Caco-2 (cell line): ENCODE data around the gene TMEM132C. TPM values are rescaled to one million over a fixed set of nuclear protein-coding genes. Genes with fewer than 3 reads are reported as not detected.

ENCODE experiments used
- BruUV-seq: library from RNA; stranded (reverse); fragments of 400-500 nt; replicated peaks from 2 replicates; lab custom pipeline; 2021; lab: Mats Ljungman, UMichigan
- CTCF ChIA-PET: fragments of 300-600 bp; sonication (Branson Sonifier 250); formaldehyde crosslinking; loops from one replicate; lab custom pipeline; 2022; ENCODE audit warnings: antibody characterized with exemption; lab: Charles Lee
- POLR2A ChIA-PET: fragments of 300-600 bp; sonication (Branson Sonifier 250); formaldehyde crosslinking; loops from one replicate; lab custom pipeline; 2022; ENCODE audit warnings: antibody characterized with exemption; lab: Charles Lee
- DNase-seq, 2 experiments: peaks; one replicate each; pipeline versions ENCODE4 v3.0.0 to v3.0.0-alpha.2; 2020 to 2022
- H3K27me3 ChIP-seq: replicated peaks from 2 replicates; pipeline ENCODE4 v1.6.0; 2011; ENCODE audit warnings: low read length; ENCODE audit not compliant: control insufficient read depth, insufficient read depth
- H3K36me3 ChIP-seq: 2 replicates; pipeline ENCODE4 v1.5.1; 2011; ENCODE audit warnings: low read length; ENCODE audit not compliant: control insufficient read depth, insufficient read depth
- H3K4me1 ChIP-seq: fragments of 250-450 bp; sonication (Bioruptor Pico); 2 replicates; pipeline ENCODE4 v1.5.1; 2020; ENCODE audit warnings: mild to moderate bottlenecking
- H3K4me3 ChIP-seq: 2 replicates; pipeline ENCODE4 v1.5.1; 2011; ENCODE audit warnings: low read depth, mild to moderate bottlenecking, control low read depth, low read length
- H3K9me3 ChIP-seq: fragments of 250-450 bp; sonication (Bioruptor Pico); 2 replicates; pipeline ENCODE4 v1.5.1; 2020; ENCODE audit warnings: mild to moderate bottlenecking, moderate library complexity
- H3K27ac Mint-ChIP-seq: one replicate; pipeline ENCODE4 v1.8.0; 2022; ENCODE audit warnings: mixed read lengths; ENCODE audit not compliant: unreplicated experiment
- H3K27me3 Mint-ChIP-seq: one replicate; pipeline ENCODE4 v1.8.0; 2022; ENCODE audit warnings: mixed read lengths; ENCODE audit not compliant: insufficient read depth, unreplicated experiment
- H3K36me3 Mint-ChIP-seq: one replicate; pipeline ENCODE4 v1.8.0; 2022; ENCODE audit warnings: mild to moderate bottlenecking, mixed read lengths; ENCODE audit not compliant: insufficient read depth, unreplicated experiment
- H3K4me1 Mint-ChIP-seq: one replicate; pipeline ENCODE4 v1.8.0; 2022; ENCODE audit warnings: low read depth, mixed read lengths; ENCODE audit not compliant: unreplicated experiment
- H3K4me3 Mint-ChIP-seq: one replicate; pipeline ENCODE4 v1.8.0; 2022; ENCODE audit warnings: mild to moderate bottlenecking, moderate library complexity, mixed read lengths; ENCODE audit not compliant: unreplicated experiment
- H3K9me3 Mint-ChIP-seq: one replicate; pipeline ENCODE4 v1.8.0; 2022; ENCODE audit warnings: mixed read lengths; ENCODE audit not compliant: unreplicated experiment
- intact Hi-C: fragments of 100-400 bp; cut with micrococcal nuclease; formaldehyde crosslinking; loops from one replicate; pipeline ENCODE4 v1.10.0; 2022; ENCODE audit not compliant: unreplicated experiment
- total RNA-seq: library from RNA; stranded (reverse); gene quantifications from 2 replicates; pipeline ENCODE4 v1.2.3, GENCODE V29; 2022
- TF ChIP-seq, protein P1 (sequence below), 2 experiments: fragments of 200-600 bp in 1 of 2; IDR thresholded peaks; 1 replicate in 1 of 2; 2 replicates in 1 of 2; pipeline versions ENCODE4 v1.5.1 to v1.8.0; 2011 to 2022; ENCODE audit warnings: antibody characterized with exemption in 1 of 2, control low read depth in 1 of 2, inconsistent platforms in 1 of 2, low read depth in 1 of 2, low read length in 1 of 2, mild to moderate bottlenecking in 1 of 2, moderate library complexity in 1 of 2; ENCODE audit not compliant: insufficient read depth in 1 of 2, severe bottlenecking in 1 of 2, unreplicated experiment in 1 of 2

Gene TMEM132C
- total RNA-seq, 1 experiment from 2014 or later, result not detected

- Mint-ChIP-seq H3K27me3 (no peaks in the 10 kb centered on the region), H3K9me3 (peaks cover 19% of the 10 kb centered on the region), H3K36me3 (no peaks in the 10 kb centered on the region), H3K4me1 (no peaks in the 10 kb centered on the region), H3K27ac (no peak overlapping the region), H3K4me3 (no peak overlapping the region)
- CTCF ChIA-PET, result no interaction called here
- no peaks in the 10 kb centered on the region for H3K36me3 ChIP-seq
- intact Hi-C loops, result no loop called here
- no TSS peak for BruUV-seq
- no peaks in the 10 kb centered on the region for H3K9me3 ChIP-seq
- TF ChIP-seq, protein P1, sequence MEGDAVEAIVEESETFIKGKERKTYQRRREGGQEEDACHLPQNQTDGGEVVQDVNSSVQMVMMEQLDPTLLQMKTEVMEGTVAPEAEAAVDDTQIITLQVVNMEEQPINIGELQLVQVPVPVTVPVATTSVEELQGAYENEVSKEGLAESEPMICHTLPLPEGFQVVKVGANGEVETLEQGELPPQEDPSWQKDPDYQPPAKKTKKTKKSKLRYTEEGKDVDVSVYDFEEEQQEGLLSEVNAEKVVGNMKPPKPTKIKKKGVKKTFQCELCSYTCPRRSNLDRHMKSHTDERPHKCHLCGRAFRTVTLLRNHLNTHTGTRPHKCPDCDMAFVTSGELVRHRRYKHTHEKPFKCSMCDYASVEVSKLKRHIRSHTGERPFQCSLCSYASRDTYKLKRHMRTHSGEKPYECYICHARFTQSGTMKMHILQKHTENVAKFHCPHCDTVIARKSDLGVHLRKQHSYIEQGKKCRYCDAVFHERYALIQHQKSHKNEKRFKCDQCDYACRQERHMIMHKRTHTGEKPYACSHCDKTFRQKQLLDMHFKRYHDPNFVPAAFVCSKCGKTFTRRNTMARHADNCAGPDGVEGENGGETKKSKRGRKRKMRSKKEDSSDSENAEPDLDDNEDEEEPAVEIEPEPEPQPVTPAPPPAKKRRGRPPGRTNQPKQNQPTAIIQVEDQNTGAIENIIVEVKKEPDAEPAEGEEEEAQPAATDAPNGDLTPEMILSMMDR (IDR thresholded peaks at IDR 0.05; ENCODE audit: insufficient read depth in 1 of 2, low read depth in 1 of 2, low read length in 1 of 2, severe bottlenecking in 1 of 2, unreplicated experiment in 1 of 2), result no peak
- H3K27me3 ChIP-seq, result no peaks in the 10 kb centered on the region
- POLR2A ChIA-PET, result no interaction called here
- H3K4me3 ChIP-seq, result no peak overlapping the region
- no peak for DNase-seq
- no peaks in the 10 kb centered on the region for H3K4me1 ChIP-seq
These were observed 246.4 kb downstream of the TMEM132C start for GRCh38 chr12:128513331-128513730.

DNA sequence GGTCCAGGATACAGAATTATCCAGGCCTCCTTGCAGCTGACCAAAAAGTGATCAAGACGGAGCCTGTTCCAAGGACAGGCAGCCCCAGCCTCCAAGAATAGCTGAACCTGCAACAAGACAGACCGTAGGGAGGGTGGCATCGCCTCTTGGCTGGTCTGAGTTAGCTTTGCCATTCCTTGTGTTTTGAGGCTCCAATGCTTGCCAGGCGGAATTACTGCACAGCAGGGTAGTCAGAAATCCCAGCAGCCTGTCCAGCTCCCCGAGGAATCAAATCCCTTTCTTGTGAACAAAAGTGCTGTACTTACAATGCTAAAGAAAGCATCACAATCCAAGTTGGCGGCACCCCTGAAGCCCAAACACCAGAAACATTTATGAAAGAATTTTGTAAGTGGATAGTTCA, 246.9 kb downstream of the TMEM132C start:
- H3K4me1 ChIP-seq, result no peaks in the 10 kb centered on the region
- TF ChIP-seq, protein P1 (IDR thresholded peaks at IDR 0.05; ENCODE audit: insufficient read depth in 1 of 2, low read depth in 1 of 2, low read length in 1 of 2, severe bottlenecking in 1 of 2, unreplicated experiment in 1 of 2), result no peak
- ChIA-PET POLR2A (no interaction called here), CTCF (no interaction called here)
- Mint-ChIP-seq H3K4me3 (no peak overlapping the region), H3K4me1 (no peaks in the 10 kb centered on the region), H3K27ac (no peak overlapping the region), H3K36me3 (no peaks in the 10 kb centered on the region), H3K9me3 (peaks cover 19% of the 10 kb centered on the region), H3K27me3 (no peaks in the 10 kb centered on the region)
- no peak overlapping the region for H3K4me3 ChIP-seq
- no peaks in the 10 kb centered on the region for H3K9me3 ChIP-seq
- H3K27me3 ChIP-seq, result no peaks in the 10 kb centered on the region
- no peaks in the 10 kb centered on the region for H3K36me3 ChIP-seq
- intact Hi-C loops, result no loop called here
- DNase-seq, result no peak
- no TSS peak for BruUV-seq

GRCh38 chr12:128518644-128519043, 251.7 kb downstream of the TMEM132C start:
- no TSS peak for BruUV-seq
- Mint-ChIP-seq H3K9me3 (peaks cover 10% of the 10 kb centered on the region), H3K4me3 (no peak overlapping the region), H3K27ac (no peak overlapping the region), H3K27me3 (no peaks in the 10 kb centered on the region), H3K36me3 (no peaks in the 10 kb centered on the region), H3K4me1 (no peaks in the 10 kb centered on the region)
- DNase-seq, result no peak
- TF ChIP-seq, protein P1 (IDR thresholded peaks at IDR 0.05; ENCODE audit: insufficient read depth in 1 of 2, low read depth in 1 of 2, low read length in 1 of 2, severe bottlenecking in 1 of 2, unreplicated experiment in 1 of 2), result no peak
- ChIA-PET CTCF (no interaction called here), POLR2A (no interaction called here)
- Histone ChIP-seq H3K9me3 (no peaks in the 10 kb centered on the region), H3K4me1 (no peaks in the 10 kb centered on the region), H3K27me3 (no peaks in the 10 kb centered on the region), H3K4me3 (no peak overlapping the region), H3K36me3 (no peaks in the 10 kb centered on the region)
- intact Hi-C loops, result no loop called here
